Panc1 (cell line): ENCODE data around the gene PRR5.

Source experiments
- POLR2AphosphoS5 ChIP-seq: IDR thresholded peaks from 2 replicates; pipeline ENCODE4 v1.6.1; 2012; ENCODE audit warnings: mild to moderate bottlenecking, low read depth, low read length, moderate library complexity
- SIN3A ChIP-seq: IDR thresholded peaks from 2 replicates; pipeline ENCODE4 v1.6.1; 2012; ENCODE audit warnings: low read depth, mild to moderate bottlenecking, low read length, moderate library complexity, borderline replicate concordance; ENCODE audit not compliant: insufficient read depth
- TF ChIP-seq, protein P1 (sequence below): fragments of 450-650 bp; IDR thresholded peaks from 2 replicates; pipeline ENCODE4 v1.5.1; 2017; ENCODE audit warnings: mild to moderate bottlenecking
- TF ChIP-seq, protein P2 (sequence below), 2 experiments: IDR thresholded peaks; 2 replicates each; pipeline ENCODE4 v1.6.1; 2011 to 2012; ENCODE audit warnings: low read depth in 2 of 2, control low read depth in 1 of 2, low read length in 1 of 2, mild to moderate bottlenecking in 1 of 2, moderate library complexity in 1 of 2; ENCODE audit not compliant: insufficient read depth in 1 of 2

DNA sequence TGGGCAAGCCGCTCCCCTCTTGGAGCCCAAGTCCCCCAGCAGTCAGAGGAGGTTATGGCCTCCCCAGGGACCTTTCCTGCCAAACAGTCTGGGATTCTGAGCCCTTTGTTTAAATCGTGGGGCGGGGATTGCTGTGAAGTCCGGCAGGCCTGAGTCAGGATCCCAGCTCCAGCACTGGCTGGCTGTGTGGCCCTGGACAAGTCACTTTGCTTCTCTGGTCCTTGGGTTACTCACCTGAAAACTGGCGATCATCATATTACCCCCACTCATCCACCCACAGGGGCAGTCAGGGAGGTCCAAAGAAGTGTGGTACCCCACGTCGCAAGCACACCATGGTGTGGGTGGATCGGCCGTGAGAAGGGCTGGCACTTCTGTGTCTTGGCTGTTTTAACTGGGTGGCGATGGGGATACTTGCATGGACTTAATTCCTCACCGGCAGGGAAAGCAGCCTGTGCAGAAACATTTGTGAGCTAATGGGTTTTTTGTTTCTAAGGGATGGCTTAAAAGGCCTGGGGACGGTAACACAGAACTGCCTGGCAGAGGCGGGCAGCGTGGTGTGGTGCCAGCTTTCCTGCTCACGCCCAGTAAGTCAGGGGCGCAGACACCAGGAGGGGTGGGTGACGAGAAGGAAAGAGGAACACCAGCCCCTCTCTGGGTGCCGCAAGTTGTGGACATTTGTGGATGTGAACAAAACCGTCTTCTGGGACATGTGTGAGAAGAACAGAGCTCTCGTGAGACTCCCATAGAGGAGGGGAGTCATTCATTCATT, 31.6 kb upstream of the PRR5 start:
- TF ChIP-seq POLR2AphosphoS5 = no peak
- TF ChIP-seq, protein P1, sequence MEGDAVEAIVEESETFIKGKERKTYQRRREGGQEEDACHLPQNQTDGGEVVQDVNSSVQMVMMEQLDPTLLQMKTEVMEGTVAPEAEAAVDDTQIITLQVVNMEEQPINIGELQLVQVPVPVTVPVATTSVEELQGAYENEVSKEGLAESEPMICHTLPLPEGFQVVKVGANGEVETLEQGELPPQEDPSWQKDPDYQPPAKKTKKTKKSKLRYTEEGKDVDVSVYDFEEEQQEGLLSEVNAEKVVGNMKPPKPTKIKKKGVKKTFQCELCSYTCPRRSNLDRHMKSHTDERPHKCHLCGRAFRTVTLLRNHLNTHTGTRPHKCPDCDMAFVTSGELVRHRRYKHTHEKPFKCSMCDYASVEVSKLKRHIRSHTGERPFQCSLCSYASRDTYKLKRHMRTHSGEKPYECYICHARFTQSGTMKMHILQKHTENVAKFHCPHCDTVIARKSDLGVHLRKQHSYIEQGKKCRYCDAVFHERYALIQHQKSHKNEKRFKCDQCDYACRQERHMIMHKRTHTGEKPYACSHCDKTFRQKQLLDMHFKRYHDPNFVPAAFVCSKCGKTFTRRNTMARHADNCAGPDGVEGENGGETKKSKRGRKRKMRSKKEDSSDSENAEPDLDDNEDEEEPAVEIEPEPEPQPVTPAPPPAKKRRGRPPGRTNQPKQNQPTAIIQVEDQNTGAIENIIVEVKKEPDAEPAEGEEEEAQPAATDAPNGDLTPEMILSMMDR = no peak
- no peak for TF ChIP-seq SIN3A
- TF ChIP-seq, protein P2, sequence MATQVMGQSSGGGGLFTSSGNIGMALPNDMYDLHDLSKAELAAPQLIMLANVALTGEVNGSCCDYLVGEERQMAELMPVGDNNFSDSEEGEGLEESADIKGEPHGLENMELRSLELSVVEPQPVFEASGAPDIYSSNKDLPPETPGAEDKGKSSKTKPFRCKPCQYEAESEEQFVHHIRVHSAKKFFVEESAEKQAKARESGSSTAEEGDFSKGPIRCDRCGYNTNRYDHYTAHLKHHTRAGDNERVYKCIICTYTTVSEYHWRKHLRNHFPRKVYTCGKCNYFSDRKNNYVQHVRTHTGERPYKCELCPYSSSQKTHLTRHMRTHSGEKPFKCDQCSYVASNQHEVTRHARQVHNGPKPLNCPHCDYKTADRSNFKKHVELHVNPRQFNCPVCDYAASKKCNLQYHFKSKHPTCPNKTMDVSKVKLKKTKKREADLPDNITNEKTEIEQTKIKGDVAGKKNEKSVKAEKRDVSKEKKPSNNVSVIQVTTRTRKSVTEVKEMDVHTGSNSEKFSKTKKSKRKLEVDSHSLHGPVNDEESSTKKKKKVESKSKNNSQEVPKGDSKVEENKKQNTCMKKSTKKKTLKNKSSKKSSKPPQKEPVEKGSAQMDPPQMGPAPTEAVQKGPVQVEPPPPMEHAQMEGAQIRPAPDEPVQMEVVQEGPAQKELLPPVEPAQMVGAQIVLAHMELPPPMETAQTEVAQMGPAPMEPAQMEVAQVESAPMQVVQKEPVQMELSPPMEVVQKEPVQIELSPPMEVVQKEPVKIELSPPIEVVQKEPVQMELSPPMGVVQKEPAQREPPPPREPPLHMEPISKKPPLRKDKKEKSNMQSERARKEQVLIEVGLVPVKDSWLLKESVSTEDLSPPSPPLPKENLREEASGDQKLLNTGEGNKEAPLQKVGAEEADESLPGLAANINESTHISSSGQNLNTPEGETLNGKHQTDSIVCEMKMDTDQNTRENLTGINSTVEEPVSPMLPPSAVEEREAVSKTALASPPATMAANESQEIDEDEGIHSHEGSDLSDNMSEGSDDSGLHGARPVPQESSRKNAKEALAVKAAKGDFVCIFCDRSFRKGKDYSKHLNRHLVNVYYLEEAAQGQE (IDR thresholded peaks at IDR 0.05; ENCODE audit: insufficient read depth in 1 of 2, low read depth in 2 of 2, low read length in 1 of 2) = no peak
